IMR-90 (cell line): ENCODE data around the gene LILRA1. TPM values are rescaled to one million over a fixed set of nuclear protein-coding genes. Genes with fewer than 3 reads are reported as not detected.
"Not testable (repeated sequence)": the region's sequence is repeated elsewhere in the genome, so short reads cannot be mapped to it uniquely, and the experiment has no call there.

Experiments
- ATAC-seq: fragments of 200-7000 bp; cut with Tn5 transposase; 2 replicates; pipeline ENCODE4 v1.9.1; 2020; ENCODE audit warnings: low read depth, mild to moderate bottlenecking, moderate library complexity
- BruUV-seq: library from RNA; stranded (reverse); fragments of 400-500 nt; replicated peaks from 2 replicates; lab custom pipeline; 2021; lab: Mats Ljungman, UMichigan
- CTCF ChIA-PET: fragments of 300-600 bp; formaldehyde crosslinking; extraction: SDS; loops from one replicate; lab custom pipeline; 2021; ENCODE audit warnings: antibody characterized with exemption; lab: Yijun Ruan, JAX
- POLR2A ChIA-PET: fragments of 300-600 bp; sonication (Branson Sonifier 250); formaldehyde crosslinking; loops from one replicate; lab custom pipeline; 2022; ENCODE audit warnings: antibody characterized with exemption; ENCODE audit not compliant: unreplicated experiment; lab: Charles Lee
- DNase-seq: peaks from one replicate; pipeline ENCODE4 v3.0.0; 2013
- H2AFZ ChIP-seq: replicated peaks from 2 replicates; pipeline ENCODE3; 2013; ENCODE audit warnings: low read length, mild to moderate bottlenecking; ENCODE audit not compliant: poor library complexity
- H2AK5ac ChIP-seq: 2 replicates; pipeline ENCODE4 v1.6.1; 2013; ENCODE audit warnings: low read depth, low read length, inconsistent platforms
- H2AK9ac ChIP-seq: replicated peaks from 2 replicates; pipeline ENCODE3; 2013; ENCODE audit warnings: mild to moderate bottlenecking, low read depth, low read length, moderate library complexity; ENCODE audit not compliant: poor library complexity
- H2BK120ac ChIP-seq: 2 replicates; pipeline ENCODE4 v1.6.1; 2013; ENCODE audit warnings: low read depth, low read length, inconsistent platforms
- H2BK15ac ChIP-seq: 3 replicates; pipeline ENCODE4 v1.6.1; 2013; ENCODE audit warnings: low read depth, low read length, inconsistent platforms
- H2BK20ac ChIP-seq: 2 replicates; pipeline ENCODE4 v1.6.1; 2013; ENCODE audit warnings: low read depth, mild to moderate bottlenecking, inconsistent platforms, low read length, moderate library complexity
- H2BK5ac ChIP-seq: 2 replicates; pipeline ENCODE4 v1.6.1; 2013; ENCODE audit warnings: mild to moderate bottlenecking, low read depth, low read length, inconsistent platforms; ENCODE audit not compliant: poor library complexity, severe bottlenecking
- H3K14ac ChIP-seq: replicated peaks from 2 replicates; pipeline ENCODE4 v1.6.1; 2013; ENCODE audit warnings: low read depth, low read length, inconsistent platforms
- H3K18ac ChIP-seq: 2 replicates; pipeline ENCODE4 v1.6.1; 2013; ENCODE audit warnings: low read depth, low read length, control low read depth
- H3K23ac ChIP-seq: 2 replicates; pipeline ENCODE4 v1.6.1; 2013; ENCODE audit warnings: low read depth, low read length, inconsistent platforms
- H3K27ac ChIP-seq: 2 replicates; pipeline ENCODE4 v1.5.1; 2013; ENCODE audit warnings: mild to moderate bottlenecking, control low read depth, low read length; ENCODE audit not compliant: insufficient read depth
- H3K27me3 ChIP-seq: 2 replicates; pipeline ENCODE4 v1.6.1; 2013; ENCODE audit warnings: low read length; ENCODE audit not compliant: control insufficient read depth, insufficient read depth
- H3K36me3 ChIP-seq: 2 replicates; pipeline ENCODE4 v1.6.1; 2013; ENCODE audit warnings: low read length, mixed read lengths; ENCODE audit not compliant: control insufficient read depth, insufficient read depth
- H3K4ac ChIP-seq: 2 replicates; pipeline ENCODE4 v1.6.1; 2013; ENCODE audit warnings: low read depth, low read length, inconsistent platforms
- H3K4me1 ChIP-seq: 2 replicates; pipeline ENCODE4 v1.6.1; 2013; ENCODE audit warnings: low read length, mixed read lengths; ENCODE audit not compliant: control insufficient read depth, insufficient read depth
- H3K4me2 ChIP-seq: 2 replicates; pipeline ENCODE4 v1.6.1; 2013; ENCODE audit warnings: low read depth, mild to moderate bottlenecking, control low read depth, low read length, moderate library complexity
- H3K4me3 ChIP-seq: 2 replicates; pipeline ENCODE4 v1.5.1; 2013; ENCODE audit warnings: low read depth, mild to moderate bottlenecking, control low read depth, low read length, moderate library complexity; ENCODE audit not compliant: insufficient read depth
- H3K56ac ChIP-seq: 2 replicates; pipeline ENCODE4 v1.6.1; 2013; ENCODE audit warnings: low read length, inconsistent platforms; ENCODE audit not compliant: insufficient read depth; ENCODE audit errors: extremely low read depth
- H3K79me1 ChIP-seq, 2 experiments: 2 replicates each; pipeline ENCODE4 v1.6.1; 2013; ENCODE audit warnings: low read length in 2 of 2, inconsistent platforms in 1 of 2, low read depth in 1 of 2
- H3K9ac ChIP-seq: 2 replicates; pipeline ENCODE4 v1.6.1; 2013; ENCODE audit warnings: low read depth, low read length, control low read depth
- H3K9me1 ChIP-seq: 2 replicates; pipeline ENCODE4 v1.6.1; 2013; ENCODE audit warnings: low read length, inconsistent platforms; ENCODE audit not compliant: insufficient read depth
- H3K9me3 ChIP-seq: 2 replicates; pipeline ENCODE4 v1.6.1; 2013; ENCODE audit warnings: low read length; ENCODE audit not compliant: control insufficient read depth, insufficient read depth
- H4K20me1 ChIP-seq: 2 replicates; pipeline ENCODE4 v1.6.1; 2013; ENCODE audit warnings: low read length, inconsistent platforms; ENCODE audit not compliant: insufficient read depth
- H4K5ac ChIP-seq: 2 replicates; pipeline ENCODE4 v1.6.1; 2013; ENCODE audit warnings: mild to moderate bottlenecking, low read depth, low read length, control low read depth
- H4K8ac ChIP-seq, 2 experiments: 2 replicates each; pipeline ENCODE4 v1.6.1; 2013; ENCODE audit warnings: low read depth in 2 of 2, low read length in 2 of 2, control low read depth in 1 of 2, inconsistent platforms in 1 of 2
- H4K91ac ChIP-seq: 2 replicates; pipeline ENCODE4 v1.6.1; 2013; ENCODE audit warnings: low read depth, low read length, inconsistent platforms; ENCODE audit not compliant: insufficient read depth
- WGBS, 2 experiments: methylation state at CpG; one replicate each; pipeline versions ENCODE4 v1.1.5 to v1.1.7; 2013; ENCODE audit warnings: missing lambda C conversion rate in 2 of 2; ENCODE audit not compliant: insufficient read length in 1 of 2; ENCODE audit errors: extremely low coverage in 2 of 2; 5-methylcytosine and 5-hydroxymethylcytosine counted together
- dilution Hi-C: fragments of 300-500 bp; cut with HindIII; formaldehyde crosslinking; loops from one replicate; pipeline ENCODE4 v1.14.3; 2018; ENCODE audit warnings: low sequenced_read_pairs; ENCODE audit not compliant: unreplicated experiment
- in situ Hi-C: fragments of 300-500 bp; cut with MboI; formaldehyde crosslinking; loops from 3 replicates; pipeline ENCODE4 v1.14.3; 2019; ENCODE audit warnings: low sequenced_read_pairs, inconsistent platforms, mixed read lengths
- intact Hi-C: fragments of 100-400 bp; cut with micrococcal nuclease; formaldehyde crosslinking; loops from 2 replicates; pipeline ENCODE4 v1.10.0; 2022
- polyA plus RNA-seq, 3 experiments: library from polyadenylated mRNA; depleted of rRNA; stranded (reverse); fragments of >200 nt; gene quantifications; 2 replicates each; pipeline ENCODE4 v1.2.3, GENCODE V29; 2012; ENCODE audit warnings: low replicate concordance in 1 of 3
- total RNA-seq: library from RNA; depleted of rRNA; stranded (reverse); fragments of >200 nt; gene quantifications from 2 replicates; pipeline ENCODE4 v1.2.3, GENCODE V29; 2012

LILRA1 gene
- total and polyA plus RNA-seq, 2 of the 4 experiments (the other 2 are of a cell fraction), result not detected

- not testable (repeated sequence) for H3K18ac ChIP-seq, H3K9me1 ChIP-seq
- peaks cover 21% of the 10 kb centered on the region for H3K9me3 ChIP-seq
These were observed 50.2 kb downstream of the LILRA1 start for GRCh38 chr19:54643583-54643982.

More at GRCh38 chr19:54643583-54643982, 50.2 kb downstream of the LILRA1 start:
- H2BK5ac ChIP-seq, H3K4me2 ChIP-seq, H4K91ac ChIP-seq, intact Hi-C loops, BruUV-seq, dilution Hi-C loops, H3K36me3 ChIP-seq, H3K27ac ChIP-seq, H2AFZ ChIP-seq, H2AK5ac ChIP-seq, DNase-seq, POLR2A ChIA-PET, H2BK20ac ChIP-seq, H4K5ac ChIP-seq, H4K20me1 ChIP-seq, H3K4me3 ChIP-seq, H3K4ac ChIP-seq, CTCF ChIA-PET, H4K8ac ChIP-seq, H3K4me1 ChIP-seq, H2AK9ac ChIP-seq, in situ Hi-C loops, H2BK120ac ChIP-seq, H2BK15ac ChIP-seq, H3K79me1 ChIP-seq, H3K9ac ChIP-seq, H3K27me3 ChIP-seq, H3K23ac ChIP-seq, ATAC-seq, H3K56ac ChIP-seq, H3K14ac ChIP-seq: not testable (repeated sequence)
- no CpG with 5 or more reads among the region's 6 CpGs for WGBS, 2 experiments
